ENCODE results near the gene MPPED2.

Gene MPPED2

GRCh38 chr11:30538251-30538650 is 47.9 kb downstream of the MPPED2 start:
- DNase-seq (ENCODE audit: insufficient read length, low spot score) (no peak), FAIRE-seq (no peak)

DNA sequence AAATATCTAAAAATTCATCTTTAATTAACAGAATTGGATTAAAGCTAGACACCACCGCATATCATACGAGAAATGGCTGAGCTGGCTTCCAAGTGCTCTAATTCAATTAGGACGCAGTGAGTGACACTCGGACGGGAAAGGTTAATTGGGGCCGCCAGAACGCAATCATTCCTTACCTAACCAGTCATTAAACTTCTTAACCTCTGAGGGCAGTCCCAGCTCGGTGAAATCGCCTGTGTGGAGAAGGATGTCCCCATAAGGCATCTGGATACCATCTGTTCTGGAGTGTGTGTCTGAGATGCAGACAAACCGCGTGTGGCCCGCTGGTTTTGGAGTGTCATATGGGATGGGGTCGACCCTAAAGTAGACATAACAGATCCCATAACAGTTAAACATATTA is 50.3 kb downstream of the MPPED2 start:
- FAIRE-seq = no peak
- DNase-seq (ENCODE audit: insufficient read length, low spot score) = no peak

- FAIRE-seq = no peak
- no peak for DNase-seq (ENCODE audit: insufficient read length, low spot score)
Observed at GRCh38 chr11:30533445-30533947, 52.7 kb downstream of the MPPED2 start.

- FAIRE-seq (no peak), DNase-seq (ENCODE audit: insufficient read length, low spot score) (no peak)
Observed at GRCh38 chr11:30527566-30527965, 58.6 kb downstream of the MPPED2 start.

- FAIRE-seq (no peak), DNase-seq (ENCODE audit: insufficient read length, low spot score) (no peak)
Observed at GRCh38 chr11:30526558-30526957, 59.6 kb downstream of the MPPED2 start.

DNA sequence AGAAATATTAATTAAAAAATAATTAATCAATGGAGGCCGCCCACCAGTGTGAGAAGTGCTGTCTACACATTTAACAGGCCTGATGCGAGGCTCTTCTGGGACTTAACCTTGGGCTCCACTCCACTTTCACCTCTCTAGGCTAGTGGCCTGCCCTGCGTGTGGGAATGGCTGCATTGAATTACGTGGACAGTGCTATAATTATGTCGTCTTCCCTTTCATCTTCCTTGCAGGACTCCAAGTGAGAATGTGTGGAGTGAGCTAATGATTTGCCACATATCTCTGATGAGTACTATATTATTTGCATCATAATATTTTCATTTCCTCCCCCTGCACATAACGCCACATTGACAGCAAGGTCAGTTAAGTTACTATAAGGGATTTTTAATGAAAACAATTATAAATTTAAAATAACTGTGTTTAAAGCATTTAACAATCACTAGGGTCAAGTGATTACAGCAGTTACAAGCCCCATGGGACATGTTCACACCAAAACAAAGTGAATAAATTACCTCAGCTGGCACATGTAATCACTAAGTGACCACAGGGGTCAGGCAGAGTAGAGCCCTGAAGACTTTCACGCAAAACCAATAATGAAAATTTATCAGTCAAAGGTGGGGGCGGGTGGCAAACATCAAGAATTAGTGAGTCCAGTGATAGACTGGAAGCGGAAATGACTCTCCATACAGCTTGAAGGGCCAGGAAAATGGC is 63.5 kb downstream of the MPPED2 start:
- no peak for FAIRE-seq
- no peak for DNase-seq (ENCODE audit: insufficient read length, low spot score)

- FAIRE-seq (no peak), DNase-seq (ENCODE audit: insufficient read length, low spot score) (no peak)
Observed at GRCh38 chr11:30521297-30522071, 64.7 kb downstream of the MPPED2 start.

GRCh38 chr11:30513087-30513486 is 73.1 kb downstream of the MPPED2 start:
- no peak for DNase-seq (ENCODE audit: insufficient read length, low spot score)
- FAIRE-seq = no peak

- FAIRE-seq = no peak
- DNase-seq (ENCODE audit: insufficient read length, low spot score) = no peak
Observed at GRCh38 chr11:30511408-30511807, 74.7 kb downstream of the MPPED2 start.

DNA sequence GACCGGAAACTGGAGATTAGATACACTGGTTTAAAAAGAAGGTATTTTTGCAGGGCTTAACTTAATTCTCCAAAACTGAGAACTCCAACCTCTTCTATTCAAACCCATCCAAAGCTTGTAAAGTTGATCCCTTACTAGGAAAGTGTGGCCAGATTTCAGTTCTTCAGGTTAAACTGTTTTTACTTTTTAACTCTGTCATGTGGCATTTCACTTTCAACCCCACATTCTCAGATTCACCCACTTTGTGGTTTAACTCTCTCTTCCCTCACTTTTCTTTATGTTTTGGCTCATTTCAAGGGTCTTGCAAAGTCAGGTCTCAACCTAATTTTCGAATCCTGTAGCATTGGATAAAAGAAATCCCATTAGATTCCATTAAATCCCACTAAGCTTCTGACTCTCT is 75.4 kb downstream of the MPPED2 start:
- no peak for FAIRE-seq
- no peak for DNase-seq (ENCODE audit: insufficient read length, low spot score)

DNA sequence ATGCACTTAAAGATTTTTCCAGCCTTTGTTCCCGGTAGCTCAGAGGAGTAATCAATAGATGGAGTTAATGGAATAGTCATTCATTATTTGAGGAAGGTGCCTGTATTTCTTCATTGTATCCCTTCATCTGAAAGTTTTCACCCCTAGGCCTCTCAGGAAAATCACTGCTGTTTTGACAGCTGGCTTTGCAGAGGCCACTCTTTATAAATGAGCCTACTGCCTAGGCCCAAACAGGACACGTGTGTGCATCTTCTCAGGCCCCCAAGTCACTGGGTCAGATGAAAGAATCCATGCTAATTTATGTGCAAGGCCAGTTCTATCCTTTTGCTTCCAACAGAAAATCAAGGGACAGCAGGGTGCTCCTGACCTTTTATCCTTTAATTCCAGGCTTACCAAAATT is 76.8 kb downstream of the MPPED2 start:
- no peak for DNase-seq (ENCODE audit: insufficient read length, low spot score)
- FAIRE-seq = no peak

GRCh38 chr11:30508594-30508993 is 77.6 kb downstream of the MPPED2 start:
- FAIRE-seq (no peak), DNase-seq (ENCODE audit: insufficient read length, low spot score) (no peak)

DNA sequence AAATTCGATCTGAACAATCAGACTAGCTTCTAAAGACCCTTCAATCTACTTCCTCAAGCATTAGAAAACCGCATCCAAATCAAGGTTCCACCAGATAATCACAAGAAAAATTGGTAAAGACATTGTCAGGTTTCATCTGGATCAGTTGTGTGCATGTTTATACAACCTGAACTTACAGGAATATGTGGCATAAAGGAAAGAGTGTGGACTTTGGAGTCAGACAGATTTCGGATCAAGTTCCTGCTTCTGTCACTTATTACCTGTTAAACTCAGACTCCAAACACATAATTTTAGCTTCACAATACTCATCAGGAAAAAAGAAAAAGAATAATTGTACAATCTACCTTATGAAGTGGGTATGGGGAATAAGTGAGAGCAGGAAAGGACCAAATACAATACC is 80.5 kb downstream of the MPPED2 start:
- FAIRE-seq = no peak

GRCh38 chr11:30504468-30504867 is 81.7 kb downstream of the MPPED2 start:
- no peak for DNase-seq (ENCODE audit: insufficient read length, low spot score)
- FAIRE-seq = no peak

More for the DNA sequence above, 80.5 kb downstream of the MPPED2 start:
- DNase-seq (ENCODE audit: insufficient read length, low spot score) = no peak

DNA sequence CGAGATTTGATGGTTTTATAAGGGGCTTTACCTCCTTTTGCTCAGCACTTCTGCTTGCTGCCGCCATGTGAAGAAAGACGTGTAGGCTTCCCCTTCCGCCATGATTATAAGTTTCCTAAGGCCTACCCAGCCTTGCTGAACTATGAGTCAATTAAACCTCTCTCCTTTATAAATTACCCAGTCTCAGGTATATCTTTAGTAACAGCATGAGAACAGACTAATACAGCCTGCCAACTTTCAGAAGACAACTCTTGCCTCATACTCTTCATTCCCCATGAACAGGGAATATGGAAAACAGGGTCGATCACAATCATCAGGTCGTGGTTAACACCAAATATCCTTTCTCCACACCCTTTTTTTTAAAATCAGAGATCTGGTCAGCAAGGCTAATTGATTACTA is 83.0 kb downstream of the MPPED2 start:
- DNase-seq (ENCODE audit: insufficient read length, low spot score) = no peak
- FAIRE-seq = no peak

GRCh38 chr11:30502305-30502704 is 83.8 kb downstream of the MPPED2 start:
- DNase-seq (ENCODE audit: insufficient read length, low spot score) = no peak
- no peak for FAIRE-seq

GRCh38 chr11:30501744-30502143 is 84.4 kb downstream of the MPPED2 start:
- no peak for FAIRE-seq
- no peak for DNase-seq (ENCODE audit: insufficient read length, low spot score)

DNA sequence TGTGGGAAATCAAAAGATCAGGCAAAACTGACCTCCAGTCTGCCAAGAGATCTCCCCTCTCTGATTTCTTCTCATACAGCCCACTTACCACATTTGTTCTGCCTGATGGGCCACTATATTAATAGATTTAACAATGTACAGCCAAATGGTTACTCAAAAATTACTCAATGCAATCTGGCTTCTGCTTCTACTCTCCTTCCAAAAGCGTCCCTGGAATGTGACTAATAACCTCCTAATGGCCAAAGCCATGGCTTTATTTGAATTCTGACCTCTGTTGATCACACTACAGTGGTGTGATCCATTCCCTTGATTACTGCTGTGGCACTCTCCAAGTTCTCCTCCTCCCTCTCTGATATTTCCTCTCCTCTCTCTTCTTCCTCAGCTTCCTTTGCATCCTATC is 86.2 kb downstream of the MPPED2 start:
- DNase-seq (ENCODE audit: insufficient read length, low spot score) (no peak), FAIRE-seq (no peak)

- DNase-seq (ENCODE audit: insufficient read length, low spot score) (no peak), FAIRE-seq (no peak)
Observed at GRCh38 chr11:30497600-30497999, 88.6 kb downstream of the MPPED2 start.

- DNase-seq (ENCODE audit: insufficient read length, low spot score) (no peak), FAIRE-seq (no peak)
Observed at GRCh38 chr11:30496935-30497334, 89.2 kb downstream of the MPPED2 start.

DNA sequence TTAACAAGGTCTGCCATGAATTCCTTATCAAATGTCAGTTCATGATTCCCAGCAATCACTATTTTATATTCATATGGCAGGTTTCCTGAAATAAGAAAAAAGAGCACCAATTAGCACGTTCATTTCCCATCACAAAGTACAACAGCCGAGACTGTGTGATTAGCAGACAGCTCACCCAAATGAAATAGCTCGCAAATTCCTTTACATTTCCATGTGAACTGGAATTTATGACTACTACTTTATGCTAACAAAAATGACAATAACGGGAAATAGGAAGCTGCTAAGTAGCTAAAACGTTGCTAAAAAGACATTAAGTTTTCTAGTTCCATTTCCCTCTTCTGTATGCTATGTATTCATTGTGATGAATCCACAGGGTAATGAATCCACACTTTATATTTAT is 90.7 kb downstream of the MPPED2 start:
- FAIRE-seq (no peak), DNase-seq (ENCODE audit: insufficient read length, low spot score) (no peak)

DNA sequence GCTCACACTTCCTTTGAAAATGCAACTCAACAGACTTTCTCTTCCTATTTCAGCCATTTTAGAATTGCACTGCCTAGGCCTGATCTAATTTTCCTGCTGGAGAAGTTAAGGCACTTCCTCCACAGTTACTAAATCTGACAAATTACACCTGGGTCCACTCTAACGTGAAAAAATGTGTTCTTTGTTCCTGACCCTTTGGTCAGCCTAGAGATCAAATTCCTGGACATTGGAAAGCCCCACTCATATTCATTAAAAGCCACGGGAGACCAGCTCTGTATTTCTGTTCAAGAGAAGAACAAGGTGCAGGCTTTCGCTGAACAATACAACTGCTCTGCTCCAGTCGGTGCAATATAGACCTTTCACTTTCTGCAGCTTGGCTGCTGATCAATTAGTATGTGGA is 96.6 kb downstream of the MPPED2 start:
- FAIRE-seq (no peak), DNase-seq (ENCODE audit: insufficient read length, low spot score) (no peak)
